K562 (cell line): Measurements from ENCODE around the gene ACRBP. TPM values are rescaled to one million over a fixed set of nuclear protein-coding genes. Genes with fewer than 3 reads are reported as not detected.

Experiments used
- ARID4B ChIP-seq: sonication (generic); formaldehyde crosslinking; IDR thresholded peaks from 2 replicates; pipeline ENCODE4 v1.8.0; 2022; ENCODE audit warnings: mild to moderate bottlenecking, missing genetic modification reagents
- CBX3 ChIP-seq, 2 experiments: IDR thresholded peaks; 1 replicate in 1 of 2; 2 replicates in 1 of 2; pipeline ENCODE4 v1.6.1; 2012; ENCODE audit warnings: inconsistent platforms in 2 of 2, low read length in 2 of 2, borderline replicate concordance in 1 of 2, control low read depth in 1 of 2
- ELF4 ChIP-seq: fragments of 450-650 bp; formaldehyde crosslinking; IDR thresholded peaks from 2 replicates; pipeline ENCODE4 v1.4.0; 2022; ENCODE audit warnings: missing genetic modification characterization
- FOXM1 ChIP-seq, 2 experiments: fragments of 450-650 bp in 1 of 2; sonication (generic) in 1 of 2; formaldehyde crosslinking in 1 of 2; IDR thresholded peaks; 2 replicates each; pipeline versions ENCODE4 v1.6.1 to v1.9.0; 2017 to 2022; ENCODE audit warnings: low read depth in 2 of 2, mild to moderate bottlenecking in 2 of 2, missing genetic modification reagents in 1 of 2, moderate library complexity in 1 of 2
- IRF9 ChIP-seq: fragments of 450-650 bp; IDR thresholded peaks from 2 replicates; pipeline ENCODE4 v1.6.1; 2016; ENCODE audit warnings: missing biosample characterization, missing genetic modification characterization
- MBD1 ChIP-seq: fragments of 250-450 bp; sonication (Bioruptor Pico); IDR thresholded peaks from 2 replicates; pipeline ENCODE4 v1.8.0; 2022; ENCODE audit warnings: inconsistent platforms
- MECOM ChIP-seq: fragments of 250-450 bp; sonication (Bioruptor Pico); IDR thresholded peaks from 2 replicates; pipeline ENCODE4 v1.8.0; 2022; ENCODE audit warnings: inconsistent platforms
- NCOA6 ChIP-seq: fragments of 450-650 bp; IDR thresholded peaks from 2 replicates; pipeline ENCODE4 v1.6.1; 2017; ENCODE audit warnings: mild to moderate bottlenecking
- PBX2 ChIP-seq, 2 experiments: IDR thresholded peaks in 1 of 2; conservative IDR thresholded peaks in 1 of 2; 2 replicates each; pipeline ENCODE4 v1.6.1; 2016; ENCODE audit warnings: low read depth in 2 of 2, mild to moderate bottlenecking in 1 of 2, missing compliant biosample characterization in 1 of 2, missing genetic modification characterization in 1 of 2, moderate library complexity in 1 of 2
- RFX7 ChIP-seq: fragments of 250-450 bp; sonication (Bioruptor Pico); IDR thresholded peaks from 2 replicates; pipeline ENCODE4 v1.5.1; 2021; ENCODE audit warnings: mild to moderate bottlenecking
- SPI1 ChIP-seq: IDR thresholded peaks from 2 replicates; pipeline ENCODE4 v1.6.1; 2011; ENCODE audit warnings: low read depth, low read length, control low read depth, borderline replicate concordance
- TRIM24 ChIP-seq, 2 experiments: fragments of 450-650 bp; IDR thresholded peaks; 2 replicates each; pipeline ENCODE4 v1.6.1; 2016
- ZNF263 ChIP-seq: sonication (generic); formaldehyde crosslinking; IDR thresholded peaks from 2 replicates; pipeline ENCODE4 v1.8.0; 2022; ENCODE audit warnings: mild to moderate bottlenecking, missing genetic modification reagents, borderline replicate concordance
- ZNF324 ChIP-seq: fragments of 250-450 bp; sonication (Bioruptor Pico); IDR thresholded peaks from 2 replicates; pipeline ENCODE4 v1.4.0; 2020; ENCODE audit warnings: mild to moderate bottlenecking
- ZNF384 ChIP-seq: IDR thresholded peaks from 2 replicates; pipeline ENCODE4 v1.6.1; 2012; ENCODE audit warnings: low read depth, low read length, improper control_type of control experiment
- ZNF589 ChIP-seq: fragments of 200-800 bp; sonication (Bioruptor generic); IDR thresholded peaks from 2 replicates; pipeline ENCODE4 v1.6.1; 2016; ENCODE audit warnings: low read depth, missing genetic modification characterization, missing compliant biosample characterization
- polyA plus RNA-seq, 8 experiments: library from polyadenylated mRNA; depleted of rRNA in 4 of 8; stranded (reverse) in 5 of 8; unstranded in 3 of 8; fragments of >200 nt; fragmentation: Nextera tagmentation in 2 of 8; fragmentation: Illumina TruSeq in 1 of 8; extraction: Ambion mirVana in 2 of 8; extraction: Trizol in 1 of 8; gene quantifications; 2 replicates each; pipeline versions ENCODE4 v1.2.1 to v1.2.3, GENCODE V29; 2011 to 2014; ENCODE audit warnings: inconsistent platforms in 1 of 8, missing spikeins in 1 of 8
- total RNA-seq, 7 experiments: library from RNA; depleted of rRNA in 6 of 7; stranded (reverse); fragments of >200 nt in 6 of 7; fragmentation: Illumina TruSeq in 2 of 7; extraction: Trizol in 2 of 7; gene quantifications; 2 replicates each; pipeline versions ENCODE4 v1.2.1 to v1.2.3, GENCODE V29; 2011 to 2021; ENCODE audit warnings: low replicate concordance in 1 of 7

Gene ACRBP
- total and polyA plus RNA-seq, 9 of the 15 experiments (the other 6 are each of a cell fraction or from before 2014, with no cell fraction given), result 3.1 to 31.8 (median 8.4) TPM

GRCh38 chr12:6662906-6663742, 15.9 kb upstream of the ACRBP start, which contains the start of gene ING4 (continued):
- TF ChIP-seq FOXM1 (IDR thresholded peaks at IDR 0.05; ENCODE audit: low read depth), result 0 out of 2 replicates have a peak, but pooled peaks have one; percentile 9
- no peak for TF ChIP-seq FOXM1 (CRISPR knock-in tag; IDR thresholded peaks at IDR 0.05; ENCODE audit: low read depth)
- TF ChIP-seq ARID4B (CRISPR knock-in tag), result peak; percentile 53; the same call in 1 of the 2 replicates
- peak in 1 of 2 experiments; percentile 4; a peak in 2 of 4 replicates for TF ChIP-seq TRIM24 (IDR thresholded peaks at IDR 0.05)
- TF ChIP-seq MECOM (CRISPR knock-in tag), result no peak
- no peak for TF ChIP-seq ZNF589 (CRISPR knock-in tag)
- TF ChIP-seq CBX3 (IDR thresholded peaks at IDR 0.05; ENCODE audit: borderline replicate concordance in 1 of 2, low read length in 2 of 2), result peak in 1 of 2 experiments; percentile 67; a peak in 1 of 3 replicates
- peak; percentile 45; the same call in 1 of the 2 replicates for TF ChIP-seq ELF4
- no peak for TF ChIP-seq ZNF324 (CRISPR knock-in tag)
- peak; percentile 54; the same call in 1 of the 2 replicates for TF ChIP-seq SPI1
- TF ChIP-seq ZNF263 (CRISPR knock-in tag), result no peak
- TF ChIP-seq MBD1 (CRISPR knock-in tag), result no peak
- TF ChIP-seq PBX2 (CRISPR knock-in tag; IDR thresholded peaks at IDR 0.05; ENCODE audit: low read depth), result no peak
- no peak for TF ChIP-seq PBX2 (tag; conservative IDR thresholded peaks at IDR 0.05; ENCODE audit: low read depth)
- TF ChIP-seq RFX7 (CRISPR knock-in tag), result 0 out of 2 replicates have a peak, but pooled peaks have one; percentile 39
- TF ChIP-seq NCOA6, result no peak
- TF ChIP-seq ZNF384, result peak; percentile 62
- peak; percentile 62; the same call in 1 of the 2 replicates for TF ChIP-seq IRF9
